22Rv1 (cell line): ENCODE measurements around the gene PNCK.
"Not testable (repeated sequence)": the region's sequence is repeated elsewhere in the genome, so short reads cannot be mapped to it uniquely, and the experiment has no call there.

ENCODE experiments used
- CTCF ChIP-seq: fragments of 450-650 bp; IDR thresholded peaks from 2 replicates; pipeline ENCODE4 v1.5.1; 2017; ENCODE audit warnings: mild to moderate bottlenecking
- ZFX ChIP-seq: fragments of 450-650 bp; IDR thresholded peaks from 2 replicates; pipeline ENCODE4 v1.6.1; 2017; ENCODE audit warnings: antibody characterized with exemption, borderline replicate concordance

GRCh38 chrX:153704631-153705402, 31.2 kb upstream of the PNCK start:
- not testable (repeated sequence) for TF ChIP-seq CTCF, ZFX
